K562 (cell line): ENCODE results near the gene CHRNB1. TPM values are rescaled to one million over a fixed set of nuclear protein-coding genes. Genes with fewer than 3 reads are reported as not detected.

Experiments
- BCL6 ChIP-seq: fragments of 250-450 bp; sonication (Bioruptor Pico); IDR thresholded peaks from 2 replicates; pipeline ENCODE4 v1.4.0; 2020
- C11orf30 ChIP-seq: fragments of 450-650 bp; IDR thresholded peaks from 2 replicates; pipeline ENCODE4 v1.6.1; 2016; ENCODE audit warnings: low read depth, mild to moderate bottlenecking
- ETS2 ChIP-seq: IDR thresholded peaks from 2 replicates; pipeline ENCODE4 v1.6.1; 2016; ENCODE audit warnings: borderline replicate concordance, missing genetic modification characterization, mild to moderate bottlenecking, moderate library complexity, missing compliant biosample characterization; ENCODE audit not compliant: poor library complexity, severe bottlenecking
- ETV5 ChIP-seq: sonication (generic); formaldehyde crosslinking; IDR thresholded peaks from 2 replicates; pipeline ENCODE4 v1.4.0; 2020; ENCODE audit warnings: low read depth, mild to moderate bottlenecking, missing genetic modification reagents
- ETV6 ChIP-seq, 3 experiments: fragments of 150-350 bp in 1 of 3; sonication (generic) in 1 of 3; formaldehyde crosslinking in 1 of 3; IDR thresholded peaks; 2 replicates each; pipeline versions ENCODE4 v1.6.1 to v1.8.0; 2014 to 2022; ENCODE audit warnings: borderline replicate concordance in 2 of 3, low read depth in 2 of 3, antibody characterized with exemption in 1 of 3, low read length in 1 of 3, mild to moderate bottlenecking in 1 of 3, missing genetic modification reagents in 1 of 3
- GABPB1 ChIP-seq: sonication (generic); formaldehyde crosslinking; IDR thresholded peaks from 2 replicates; pipeline ENCODE4 v1.8.0; 2022; ENCODE audit warnings: mild to moderate bottlenecking, missing genetic modification reagents
- NFRKB ChIP-seq: fragments of 450-650 bp; IDR thresholded peaks from 2 replicates; pipeline ENCODE4 v1.6.1; 2016; ENCODE audit warnings: low read depth
- POLR2A ChIP-seq: fragments of 450-650 bp; conservative IDR thresholded peaks from 2 replicates; pipeline ENCODE4 v1.6.1; 2016
- POLR2B ChIP-seq: fragments of 450-650 bp; IDR thresholded peaks from 2 replicates; pipeline ENCODE4 v1.6.1; 2018; ENCODE audit warnings: low read depth; ENCODE audit not compliant: partially characterized antibody
- PTRF ChIP-seq: fragments of 450-650 bp; IDR thresholded peaks from 2 replicates; pipeline ENCODE4 v1.6.1; 2016; ENCODE audit warnings: mild to moderate bottlenecking, missing genetic modification characterization, missing compliant biosample characterization
- RBFOX2 ChIP-seq: fragments of 200-400 bp; formaldehyde crosslinking; IDR thresholded peaks from 2 replicates; pipeline ENCODE4 v1.6.1; 2017; ENCODE audit warnings: low read depth, mild to moderate bottlenecking, low read length, moderate library complexity
- SUPT5H ChIP-seq: fragments of 450-650 bp; IDR thresholded peaks from 2 replicates; pipeline ENCODE4 v1.6.1; 2016
- TCF3 ChIP-seq: sonication (generic); formaldehyde crosslinking; IDR thresholded peaks from 2 replicates; pipeline ENCODE4 v1.4.0; 2020; ENCODE audit warnings: mild to moderate bottlenecking, missing genetic modification reagents
- ZNF175 ChIP-seq: fragments of 200-800 bp; sonication (Bioruptor generic); IDR thresholded peaks from 2 replicates; pipeline ENCODE4 v1.6.1; 2016; ENCODE audit warnings: low read depth, mild to moderate bottlenecking, missing genetic modification characterization, missing compliant biosample characterization
- polyA plus RNA-seq, 8 experiments: library from polyadenylated mRNA; depleted of rRNA in 4 of 8; stranded (reverse) in 5 of 8; unstranded in 3 of 8; fragments of >200 nt; fragmentation: Nextera tagmentation in 2 of 8; fragmentation: Illumina TruSeq in 1 of 8; extraction: Ambion mirVana in 2 of 8; extraction: Trizol in 1 of 8; gene quantifications; 2 replicates each; pipeline versions ENCODE4 v1.2.1 to v1.2.3, GENCODE V29; 2011 to 2014; ENCODE audit warnings: inconsistent platforms in 1 of 8, missing spikeins in 1 of 8
- total RNA-seq, 7 experiments: library from RNA; depleted of rRNA in 6 of 7; stranded (reverse); fragments of >200 nt in 6 of 7; fragmentation: Illumina TruSeq in 2 of 7; extraction: Trizol in 2 of 7; gene quantifications; 2 replicates each; pipeline versions ENCODE4 v1.2.1 to v1.2.3, GENCODE V29; 2011 to 2021; ENCODE audit warnings: low replicate concordance in 1 of 7
- TF ChIP-seq, protein P1 (sequence below): fragments of 200-400 bp; formaldehyde crosslinking; IDR thresholded peaks from 2 replicates; pipeline ENCODE4 v1.6.1; 2017; ENCODE audit warnings: mild to moderate bottlenecking, low read depth, low read length, moderate library complexity
- TF ChIP-seq, protein P2 (sequence below): fragments of 450-650 bp; IDR thresholded peaks from one replicate; pipeline ENCODE4 v1.6.1; 2018; ENCODE audit warnings: mild to moderate bottlenecking, moderate library complexity; ENCODE audit not compliant: partially characterized antibody
- TF ChIP-seq, protein P3 (sequence below): fragments of 450-650 bp; IDR thresholded peaks from 2 replicates; pipeline ENCODE4 v1.6.1; 2016; ENCODE audit warnings: borderline replicate concordance
- TF ChIP-seq, protein P4 (sequence below), 2 experiments: fragments of 200-800 bp in 1 of 2; sonication (Bioruptor generic) in 1 of 2; sonication (generic) in 1 of 2; formaldehyde crosslinking in 1 of 2; IDR thresholded peaks in 1 of 2; conservative IDR thresholded peaks in 1 of 2; 2 replicates each; pipeline versions ENCODE4 v1.5.0 to v1.6.1; 2016 to 2020; ENCODE audit warnings: missing compliant biosample characterization in 1 of 2, missing genetic modification characterization in 1 of 2, missing genetic modification reagents in 1 of 2

Gene CHRNB1
- total and polyA plus RNA-seq, 9 of the 15 experiments (the other 6 are each of a cell fraction or from before 2014, with no cell fraction given) = 4.7 to 12.3 (median 6.8) TPM

DNA sequence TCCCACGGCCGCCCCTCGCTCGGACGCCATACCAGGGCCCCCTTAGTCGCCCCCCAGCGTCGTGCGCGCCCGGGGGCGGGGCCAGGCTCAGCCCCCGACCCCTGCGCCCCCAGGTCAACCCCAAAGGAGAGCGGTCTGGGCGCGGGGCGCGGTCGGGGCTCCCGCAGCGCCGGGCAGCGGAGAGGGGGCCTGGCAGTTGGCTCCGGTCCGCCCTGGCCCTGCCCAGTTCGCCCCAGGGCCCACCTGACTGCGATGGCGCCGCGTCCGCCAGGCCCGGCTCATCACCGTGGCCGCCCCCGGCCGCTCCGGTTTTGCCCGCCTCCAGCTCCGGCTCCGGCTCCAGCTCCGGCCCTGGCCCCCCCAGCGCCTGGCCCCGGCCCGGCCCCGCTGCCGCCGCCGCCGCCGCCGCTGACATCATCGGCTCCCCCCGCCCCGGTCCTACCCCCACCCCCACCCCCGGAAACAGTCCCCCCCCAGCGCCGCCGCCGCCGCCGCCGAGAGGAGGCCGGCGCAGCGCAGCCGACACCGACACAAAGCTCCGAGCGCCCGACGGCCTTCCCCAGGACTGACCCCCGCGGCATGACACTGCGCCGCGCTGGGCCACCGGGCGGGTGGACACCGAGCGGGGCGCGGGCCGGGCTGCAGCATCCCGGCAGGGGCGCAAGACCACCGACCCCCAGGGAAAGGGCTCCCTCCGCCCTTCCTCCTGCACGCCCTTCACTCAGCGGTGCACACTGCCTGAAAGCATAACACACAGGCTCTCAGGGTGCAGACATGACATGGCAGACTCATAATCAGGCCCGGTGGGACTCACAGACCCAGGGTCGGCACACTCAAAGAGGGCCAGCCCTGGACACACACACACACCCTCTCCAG is 34.6 kb downstream of the CHRNB1 start, which contains the start of gene ZBTB4 (continued):
- TF ChIP-seq, protein P1, sequence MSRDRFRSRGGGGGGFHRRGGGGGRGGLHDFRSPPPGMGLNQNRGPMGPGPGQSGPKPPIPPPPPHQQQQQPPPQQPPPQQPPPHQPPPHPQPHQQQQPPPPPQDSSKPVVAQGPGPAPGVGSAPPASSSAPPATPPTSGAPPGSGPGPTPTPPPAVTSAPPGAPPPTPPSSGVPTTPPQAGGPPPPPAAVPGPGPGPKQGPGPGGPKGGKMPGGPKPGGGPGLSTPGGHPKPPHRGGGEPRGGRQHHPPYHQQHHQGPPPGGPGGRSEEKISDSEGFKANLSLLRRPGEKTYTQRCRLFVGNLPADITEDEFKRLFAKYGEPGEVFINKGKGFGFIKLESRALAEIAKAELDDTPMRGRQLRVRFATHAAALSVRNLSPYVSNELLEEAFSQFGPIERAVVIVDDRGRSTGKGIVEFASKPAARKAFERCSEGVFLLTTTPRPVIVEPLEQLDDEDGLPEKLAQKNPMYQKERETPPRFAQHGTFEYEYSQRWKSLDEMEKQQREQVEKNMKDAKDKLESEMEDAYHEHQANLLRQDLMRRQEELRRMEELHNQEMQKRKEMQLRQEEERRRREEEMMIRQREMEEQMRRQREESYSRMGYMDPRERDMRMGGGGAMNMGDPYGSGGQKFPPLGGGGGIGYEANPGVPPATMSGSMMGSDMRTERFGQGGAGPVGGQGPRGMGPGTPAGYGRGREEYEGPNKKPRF = no peak
- no peak for TF ChIP-seq ETV6 (IDR thresholded peaks at IDR 0.05; ENCODE audit: borderline replicate concordance in 1 of 2, low read depth in 2 of 2, low read length in 1 of 2)
- TF ChIP-seq ETV6 (CRISPR knock-in tag; IDR thresholded peaks at IDR 0.05; ENCODE audit: borderline replicate concordance) = no peak
- no peak for TF ChIP-seq ZNF175 (CRISPR knock-in tag)
- TF ChIP-seq, protein P2, sequence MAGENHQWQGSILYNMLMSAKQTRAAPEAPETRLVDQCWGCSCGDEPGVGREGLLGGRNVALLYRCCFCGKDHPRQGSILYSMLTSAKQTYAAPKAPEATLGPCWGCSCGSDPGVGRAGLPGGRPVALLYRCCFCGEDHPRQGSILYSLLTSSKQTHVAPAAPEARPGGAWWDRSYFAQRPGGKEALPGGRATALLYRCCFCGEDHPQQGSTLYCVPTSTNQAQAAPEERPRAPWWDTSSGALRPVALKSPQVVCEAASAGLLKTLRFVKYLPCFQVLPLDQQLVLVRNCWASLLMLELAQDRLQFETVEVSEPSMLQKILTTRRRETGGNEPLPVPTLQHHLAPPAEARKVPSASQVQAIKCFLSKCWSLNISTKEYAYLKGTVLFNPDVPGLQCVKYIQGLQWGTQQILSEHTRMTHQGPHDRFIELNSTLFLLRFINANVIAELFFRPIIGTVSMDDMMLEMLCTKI = no peak
- TF ChIP-seq ETS2 (tag) = no peak
- TF ChIP-seq POLR2B = peak; percentile 33
- no peak for TF ChIP-seq ETV5
- no peak for TF ChIP-seq C11orf30
- peak; percentile 68 for TF ChIP-seq RBFOX2
- peak; percentile 56; the same call in 1 of the 2 replicates for TF ChIP-seq POLR2A
- TF ChIP-seq, protein P3, sequence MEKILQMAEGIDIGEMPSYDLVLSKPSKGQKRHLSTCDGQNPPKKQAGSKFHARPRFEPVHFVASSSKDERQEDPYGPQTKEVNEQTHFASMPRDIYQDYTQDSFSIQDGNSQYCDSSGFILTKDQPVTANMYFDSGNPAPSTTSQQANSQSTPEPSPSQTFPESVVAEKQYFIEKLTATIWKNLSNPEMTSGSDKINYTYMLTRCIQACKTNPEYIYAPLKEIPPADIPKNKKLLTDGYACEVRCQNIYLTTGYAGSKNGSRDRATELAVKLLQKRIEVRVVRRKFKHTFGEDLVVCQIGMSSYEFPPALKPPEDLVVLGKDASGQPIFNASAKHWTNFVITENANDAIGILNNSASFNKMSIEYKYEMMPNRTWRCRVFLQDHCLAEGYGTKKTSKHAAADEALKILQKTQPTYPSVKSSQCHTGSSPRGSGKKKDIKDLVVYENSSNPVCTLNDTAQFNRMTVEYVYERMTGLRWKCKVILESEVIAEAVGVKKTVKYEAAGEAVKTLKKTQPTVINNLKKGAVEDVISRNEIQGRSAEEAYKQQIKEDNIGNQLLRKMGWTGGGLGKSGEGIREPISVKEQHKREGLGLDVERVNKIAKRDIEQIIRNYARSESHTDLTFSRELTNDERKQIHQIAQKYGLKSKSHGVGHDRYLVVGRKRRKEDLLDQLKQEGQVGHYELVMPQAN = 0 out of 2 replicates have a peak, but pooled peaks have one; percentile 9
- no peak for TF ChIP-seq BCL6 (CRISPR knock-in tag)
- TF ChIP-seq, protein P4, sequence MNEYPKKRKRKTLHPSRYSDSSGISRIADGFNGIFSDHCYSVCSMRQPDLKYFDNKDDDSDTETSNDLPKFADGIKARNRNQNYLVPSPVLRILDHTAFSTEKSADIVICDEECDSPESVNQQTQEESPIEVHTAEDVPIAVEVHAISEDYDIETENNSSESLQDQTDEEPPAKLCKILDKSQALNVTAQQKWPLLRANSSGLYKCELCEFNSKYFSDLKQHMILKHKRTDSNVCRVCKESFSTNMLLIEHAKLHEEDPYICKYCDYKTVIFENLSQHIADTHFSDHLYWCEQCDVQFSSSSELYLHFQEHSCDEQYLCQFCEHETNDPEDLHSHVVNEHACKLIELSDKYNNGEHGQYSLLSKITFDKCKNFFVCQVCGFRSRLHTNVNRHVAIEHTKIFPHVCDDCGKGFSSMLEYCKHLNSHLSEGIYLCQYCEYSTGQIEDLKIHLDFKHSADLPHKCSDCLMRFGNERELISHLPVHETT (CRISPR knock-in tag; conservative IDR thresholded peaks at IDR 0.05 in 1 of 2, IDR thresholded peaks at IDR 0.05 in 1 of 2) = peak in 1 of 2 experiments; percentile 97; a peak in 2 of 4 replicates
- 0 out of 2 replicates have a peak, but pooled peaks have one; percentile 29 for TF ChIP-seq SUPT5H
- no peak for TF ChIP-seq PTRF
- peak; percentile 55; the same call in 1 of the 2 replicates for TF ChIP-seq GABPB1 (CRISPR knock-in tag)
- no peak for TF ChIP-seq TCF3 (CRISPR knock-in tag)
- 0 out of 2 replicates have a peak, but pooled peaks have one; percentile 33 for TF ChIP-seq NFRKB
